Measurements from ENCODE around the gene SLC12A8.

DNA sequence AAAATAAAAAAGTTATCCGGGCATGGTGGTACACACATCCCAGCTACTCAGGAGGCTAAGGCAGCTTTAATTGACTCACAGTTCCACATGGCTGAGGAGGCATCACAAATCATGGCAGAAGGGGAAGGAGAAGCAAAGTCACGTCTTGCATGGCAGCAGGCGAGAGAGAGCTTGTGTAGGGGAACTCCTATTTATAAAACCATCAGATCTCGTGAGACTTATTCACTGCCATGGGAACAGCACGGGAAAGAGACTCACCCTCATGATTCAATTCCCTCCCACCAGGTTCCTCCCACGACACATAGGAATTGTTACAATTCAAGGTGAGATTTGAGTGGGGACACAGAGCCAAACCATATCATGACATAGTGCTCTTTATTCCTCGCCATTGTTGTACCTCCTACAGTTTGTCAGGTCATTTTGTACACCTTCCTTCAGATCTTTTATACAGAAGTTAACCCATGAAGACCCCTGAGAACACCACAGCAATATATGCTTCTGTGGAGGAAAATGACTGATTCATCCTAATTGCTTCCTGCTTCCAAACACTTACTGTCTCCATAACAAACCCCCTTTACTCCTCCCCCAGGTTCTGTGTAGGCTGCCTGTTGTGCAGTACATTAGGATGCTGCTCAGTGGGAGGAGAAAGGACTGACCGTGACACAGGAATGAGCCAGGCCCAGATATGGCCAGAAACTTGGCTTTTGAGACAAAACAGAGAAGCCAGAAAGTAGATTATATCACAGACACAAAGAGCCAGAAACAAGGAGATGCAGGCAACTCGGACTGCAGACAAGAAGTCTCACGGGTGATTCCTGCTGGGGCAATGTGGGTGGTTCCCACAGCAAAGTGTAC is 88.9 kb downstream of the SLC12A8 start:
- TF ChIP-seq POLR2A (IDR thresholded peaks at IDR 0.05) (no peak), CTCF (IDR thresholded peaks at IDR 0.05) (no peak), POLR2AphosphoS5 (IDR thresholded peaks at IDR 0.05) (no peak)
